H1 (cell line): Measurements from ENCODE around the gene DNAAF6.

Experiments used
- CREB1 ChIP-seq: IDR thresholded peaks from 2 replicates; pipeline ENCODE4 v1.6.1; 2012; ENCODE audit warnings: inconsistent platforms
- CTCF ChIP-seq, 3 experiments: IDR thresholded peaks; 1 replicate in 2 of 3; 2 replicates in 1 of 3; pipeline versions ENCODE4 v1.5.1 to v1.6.1; 2011; ENCODE audit warnings: low read length in 3 of 3, mild to moderate bottlenecking in 3 of 3, inconsistent platforms in 2 of 3, low read depth in 1 of 3, moderate library complexity in 1 of 3; ENCODE audit not compliant: insufficient read depth in 1 of 3; ENCODE audit errors: control extremely low read depth in 1 of 3
- EP300 ChIP-seq, 2 experiments: IDR thresholded peaks; 1 replicate in 1 of 2; 2 replicates in 1 of 2; pipeline ENCODE4 v1.6.1; 2011 to 2012; ENCODE audit warnings: low read depth in 2 of 2, low read length in 2 of 2, mild to moderate bottlenecking in 2 of 2, borderline replicate concordance in 1 of 2, inconsistent platforms in 1 of 2, moderate library complexity in 1 of 2
- EZH2 ChIP-seq: fragments of 200-600 bp; sonication (generic); IDR thresholded peaks from 2 replicates; pipeline ENCODE4 v1.7.1; 2012; ENCODE audit warnings: low read depth, mild to moderate bottlenecking, moderate library complexity, low read length, inconsistent platforms; ENCODE audit not compliant: severe bottlenecking
- POLR2A ChIP-seq, 2 experiments: IDR thresholded peaks; 1 replicate in 1 of 2; 2 replicates in 1 of 2; pipeline ENCODE4 v1.6.1; 2011; ENCODE audit warnings: low read depth in 2 of 2, low read length in 2 of 2, mild to moderate bottlenecking in 2 of 2; ENCODE audit errors: control extremely low read depth in 1 of 2
- RXRA ChIP-seq: IDR thresholded peaks from 2 replicates; pipeline ENCODE4 v1.6.1; 2011; ENCODE audit warnings: low read depth, mild to moderate bottlenecking, low read length, moderate library complexity; ENCODE audit not compliant: insufficient read depth
- SIRT6 ChIP-seq: IDR thresholded peaks from one replicate; pipeline ENCODE4 v1.7.1; 2012; ENCODE audit warnings: low read length, inconsistent platforms
- SP2 ChIP-seq: IDR thresholded peaks from 2 replicates; pipeline ENCODE4 v1.6.1; 2012; ENCODE audit warnings: mild to moderate bottlenecking, low read length, inconsistent platforms

- TF ChIP-seq CTCF (IDR thresholded peaks at IDR 0.05; ENCODE audit: control extremely low read depth in 1 of 3, insufficient read depth in 1 of 3, low read depth in 1 of 3, low read length in 3 of 3) (no peak), POLR2A (IDR thresholded peaks at IDR 0.05; ENCODE audit: control extremely low read depth in 1 of 2, low read depth in 2 of 2, low read length in 2 of 2) (no peak), SP2 (no peak), EZH2 (no peak), SIRT6 (no peak), RXRA (no peak), CREB1 (no peak), EP300 (IDR thresholded peaks at IDR 0.05; ENCODE audit: borderline replicate concordance in 1 of 2, low read depth in 2 of 2, low read length in 2 of 2) (no peak)
Measured at GRCh38 chrX:107167163-107167921, 39.1 kb upstream of the DNAAF6 start.
